ENCODE measurements around the gene OR51B5.

DNA sequence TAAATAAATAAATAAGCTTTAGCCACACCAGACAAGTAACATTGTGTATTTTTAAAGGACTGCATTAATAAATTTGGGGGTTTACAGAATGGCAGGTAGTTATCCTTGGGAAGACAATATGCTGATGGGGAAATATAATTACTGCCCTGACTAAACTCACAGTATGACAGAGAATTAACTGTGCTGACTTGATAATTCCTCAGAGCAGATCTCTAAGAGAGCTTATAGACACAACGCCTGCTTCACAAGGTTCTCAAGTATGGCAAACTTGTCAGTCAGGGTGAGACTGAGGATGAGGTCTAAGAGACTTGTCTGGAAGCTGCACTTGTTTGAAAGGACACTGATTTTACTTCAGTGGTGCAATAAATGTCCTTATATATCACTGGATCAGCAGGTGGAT lies 44.9 kb downstream of the OR51B5 start:
- TF ChIP-seq, protein P1, sequence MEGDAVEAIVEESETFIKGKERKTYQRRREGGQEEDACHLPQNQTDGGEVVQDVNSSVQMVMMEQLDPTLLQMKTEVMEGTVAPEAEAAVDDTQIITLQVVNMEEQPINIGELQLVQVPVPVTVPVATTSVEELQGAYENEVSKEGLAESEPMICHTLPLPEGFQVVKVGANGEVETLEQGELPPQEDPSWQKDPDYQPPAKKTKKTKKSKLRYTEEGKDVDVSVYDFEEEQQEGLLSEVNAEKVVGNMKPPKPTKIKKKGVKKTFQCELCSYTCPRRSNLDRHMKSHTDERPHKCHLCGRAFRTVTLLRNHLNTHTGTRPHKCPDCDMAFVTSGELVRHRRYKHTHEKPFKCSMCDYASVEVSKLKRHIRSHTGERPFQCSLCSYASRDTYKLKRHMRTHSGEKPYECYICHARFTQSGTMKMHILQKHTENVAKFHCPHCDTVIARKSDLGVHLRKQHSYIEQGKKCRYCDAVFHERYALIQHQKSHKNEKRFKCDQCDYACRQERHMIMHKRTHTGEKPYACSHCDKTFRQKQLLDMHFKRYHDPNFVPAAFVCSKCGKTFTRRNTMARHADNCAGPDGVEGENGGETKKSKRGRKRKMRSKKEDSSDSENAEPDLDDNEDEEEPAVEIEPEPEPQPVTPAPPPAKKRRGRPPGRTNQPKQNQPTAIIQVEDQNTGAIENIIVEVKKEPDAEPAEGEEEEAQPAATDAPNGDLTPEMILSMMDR (conservative IDR thresholded peaks at IDR 0.05) = no peak
- TF ChIP-seq ZFX (IDR thresholded peaks at IDR 0.05) = no peak

Data from C4-2B (cell line).